Endodermal cell (in vitro differentiated cells): ENCODE measurements around the gene SMIM35. TPM values are rescaled to one million over a fixed set of nuclear protein-coding genes. Genes with fewer than 3 reads are reported as not detected.

Experiments used
- DNase-seq: peaks from one replicate; pipeline ENCODE4 v3.0.0-alpha.2; 2017
- H3K27ac ChIP-seq: 2 replicates; pipeline ENCODE4 v1.5.1; 2013; ENCODE audit warnings: mild to moderate bottlenecking, low read depth, low read length, moderate library complexity
- H3K27me3 ChIP-seq: 2 replicates; pipeline ENCODE4 v1.6.1; 2013; ENCODE audit warnings: mild to moderate bottlenecking, low read length, moderate library complexity; ENCODE audit not compliant: insufficient read depth, control insufficient read depth, poor library complexity, severe bottlenecking
- H3K36me3 ChIP-seq: 2 replicates; pipeline ENCODE4 v1.7.0; 2013; ENCODE audit warnings: mild to moderate bottlenecking, low read length, moderate library complexity; ENCODE audit not compliant: control insufficient read depth, insufficient read depth
- H3K4me1 ChIP-seq: one replicate; pipeline ENCODE4 v1.7.0; 2013; ENCODE audit warnings: low read length; ENCODE audit not compliant: control insufficient read depth, insufficient read depth
- H3K4me3 ChIP-seq: 2 replicates; pipeline ENCODE4 v1.5.1; 2013; ENCODE audit warnings: mild to moderate bottlenecking, low read length, moderate library complexity
- H3K9ac ChIP-seq: 2 replicates; pipeline ENCODE4 v1.6.1; 2013; ENCODE audit warnings: mild to moderate bottlenecking, low read length, moderate library complexity; ENCODE audit not compliant: poor library complexity, severe bottlenecking; ENCODE audit errors: extremely low read depth
- H3K9me3 ChIP-seq: 2 replicates; pipeline ENCODE4 v1.6.1; 2013; ENCODE audit warnings: mild to moderate bottlenecking, low read length, moderate library complexity; ENCODE audit not compliant: control insufficient read depth
- H3K27ac Mint-ChIP-seq: 2 replicates; pipeline ENCODE4 v1.8.0; 2020; ENCODE audit warnings: mixed read lengths
- H3K27me3 Mint-ChIP-seq: 2 replicates; pipeline ENCODE4 v1.8.0; 2021; ENCODE audit warnings: mild to moderate bottlenecking, mixed read lengths; ENCODE audit not compliant: insufficient read depth
- H3K36me3 Mint-ChIP-seq: 2 replicates; pipeline ENCODE4 v1.8.0; 2020; ENCODE audit warnings: low read depth, mixed read lengths
- H3K4me1 Mint-ChIP-seq: 2 replicates; pipeline ENCODE4 v1.8.0; 2020; ENCODE audit warnings: mixed read lengths
- H3K4me3 Mint-ChIP-seq: 2 replicates; pipeline ENCODE4 v1.8.0; 2020; ENCODE audit warnings: mild to moderate bottlenecking, moderate library complexity, mixed read lengths
- H3K9me3 Mint-ChIP-seq: 2 replicates; pipeline ENCODE4 v1.8.0; 2020; ENCODE audit warnings: mild to moderate bottlenecking, mixed read lengths
- WGBS, 2 experiments: methylation state at CpG; one replicate each; pipeline versions ENCODE4 v1.1.5 to v1.1.7; 2013; ENCODE audit warnings: missing lambda C conversion rate in 2 of 2, mixed read lengths in 1 of 2; ENCODE audit not compliant: insufficient coverage in 1 of 2, insufficient read length in 1 of 2; 5-methylcytosine and 5-hydroxymethylcytosine counted together
- total RNA-seq, 2 donors: library from RNA; stranded (reverse); fragmentation: NEBNext Ultra II Directional in 1 of 2; extraction: Animal tissue kit (Norgen Biotek cat#: 25700) in 1 of 2; gene quantifications; 2 replicates in 1 of 2; 3 replicates in 1 of 2; pipeline ENCODE4 v1.2.1, GENCODE V29; 2021
- TF ChIP-seq, protein P1 (sequence below): fragments of 200-600 bp; sonication (generic); conservative IDR thresholded peaks from 2 replicates; pipeline ENCODE4 v1.5.0; 2021; ENCODE audit warnings: antibody characterized with exemption, mild to moderate bottlenecking

The SMIM35 gene
- total RNA-seq, 2 donors from 2014 or later = not detected

GRCh38 chr11:118126082-118126838, 39.5 kb upstream of the SMIM35 start:
- no peaks in the 10 kb centered on the region for H3K27me3 Mint-ChIP-seq
- peak overlapping the region; percentile 27 for H3K27ac Mint-ChIP-seq
- H3K36me3 Mint-ChIP-seq = no peaks in the 10 kb centered on the region

GRCh38 chr11:118124929-118125535, 38.3 kb upstream of the SMIM35 start:
- Histone ChIP-seq H3K36me3 (no peaks in the 10 kb centered on the region), H3K27me3 (no peaks in the 10 kb centered on the region), H3K27ac (no peak overlapping the region), H3K4me1 (no peaks in the 10 kb centered on the region), H3K9ac (no peak overlapping the region), H3K4me3 (no peak overlapping the region), H3K9me3 (peaks cover 7% of the 10 kb centered on the region)
- H3K27me3 Mint-ChIP-seq = no peaks in the 10 kb centered on the region
- H3K4me3 Mint-ChIP-seq = no peak overlapping the region
- H3K36me3 Mint-ChIP-seq = no peaks in the 10 kb centered on the region
- TF ChIP-seq, protein P1, sequence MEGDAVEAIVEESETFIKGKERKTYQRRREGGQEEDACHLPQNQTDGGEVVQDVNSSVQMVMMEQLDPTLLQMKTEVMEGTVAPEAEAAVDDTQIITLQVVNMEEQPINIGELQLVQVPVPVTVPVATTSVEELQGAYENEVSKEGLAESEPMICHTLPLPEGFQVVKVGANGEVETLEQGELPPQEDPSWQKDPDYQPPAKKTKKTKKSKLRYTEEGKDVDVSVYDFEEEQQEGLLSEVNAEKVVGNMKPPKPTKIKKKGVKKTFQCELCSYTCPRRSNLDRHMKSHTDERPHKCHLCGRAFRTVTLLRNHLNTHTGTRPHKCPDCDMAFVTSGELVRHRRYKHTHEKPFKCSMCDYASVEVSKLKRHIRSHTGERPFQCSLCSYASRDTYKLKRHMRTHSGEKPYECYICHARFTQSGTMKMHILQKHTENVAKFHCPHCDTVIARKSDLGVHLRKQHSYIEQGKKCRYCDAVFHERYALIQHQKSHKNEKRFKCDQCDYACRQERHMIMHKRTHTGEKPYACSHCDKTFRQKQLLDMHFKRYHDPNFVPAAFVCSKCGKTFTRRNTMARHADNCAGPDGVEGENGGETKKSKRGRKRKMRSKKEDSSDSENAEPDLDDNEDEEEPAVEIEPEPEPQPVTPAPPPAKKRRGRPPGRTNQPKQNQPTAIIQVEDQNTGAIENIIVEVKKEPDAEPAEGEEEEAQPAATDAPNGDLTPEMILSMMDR = no peak
- no peak overlapping the region for H3K27ac Mint-ChIP-seq
- no peak for DNase-seq
- peaks cover 5% of the 10 kb centered on the region for H3K4me1 Mint-ChIP-seq
- 93 to 98% methylated on average over 8 of the region's 8 CpGs for WGBS, 2 experiments
- peaks cover 7% of the 10 kb centered on the region for H3K9me3 Mint-ChIP-seq

More at GRCh38 chr11:118126082-118126838, 39.5 kb upstream of the SMIM35 start:
- TF ChIP-seq, protein P1 = no peak
- Histone ChIP-seq H3K36me3 (no peaks in the 10 kb centered on the region), H3K4me3 (no peak overlapping the region), H3K27ac (no peak overlapping the region), H3K9me3 (no peaks in the 10 kb centered on the region), H3K27me3 (no peaks in the 10 kb centered on the region), H3K9ac (no peak overlapping the region), H3K4me1 (no peaks in the 10 kb centered on the region)
- 87 to 92% methylated on average over 5 to 7 of the region's 7 CpGs for WGBS, 2 experiments
- peaks cover 5% of the 10 kb centered on the region for H3K4me1 Mint-ChIP-seq
- no peak for DNase-seq
- no peak overlapping the region for H3K4me3 Mint-ChIP-seq
- no peaks in the 10 kb centered on the region for H3K9me3 Mint-ChIP-seq

DNA sequence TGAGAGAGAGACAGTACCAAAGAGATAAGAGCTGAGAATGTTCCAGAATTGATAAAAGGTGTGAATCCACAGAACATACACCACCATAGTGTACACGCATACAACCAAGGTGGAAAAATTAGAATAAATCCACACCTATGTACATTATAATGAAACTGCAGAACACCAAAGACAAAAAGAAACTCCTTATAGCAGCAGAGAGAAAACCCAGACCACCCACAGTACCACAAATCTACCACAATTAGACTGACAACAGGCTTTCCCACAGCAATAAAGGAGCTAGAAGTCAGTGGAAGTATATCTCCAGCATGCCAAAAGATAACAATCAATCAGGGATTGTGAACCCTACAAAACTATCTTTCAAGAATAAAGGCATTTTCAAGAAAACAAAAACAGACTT, 34.0 kb upstream of the SMIM35 start:
- H3K36me3 Mint-ChIP-seq = no peaks in the 10 kb centered on the region
- TF ChIP-seq, protein P1 = no peak
- H3K4me1 ChIP-seq = peaks cover 6% of the 10 kb centered on the region

More for the DNA sequence above, 34.0 kb upstream of the SMIM35 start:
- DNase-seq = no peak
- Mint-ChIP-seq H3K9me3 (peaks cover 11% of the 10 kb centered on the region), H3K4me3 (no peak overlapping the region), H3K4me1 (peaks cover 2% of the 10 kb centered on the region), H3K27ac (no peak overlapping the region), H3K27me3 (peaks cover 3% of the 10 kb centered on the region)
- Histone ChIP-seq H3K9me3 (peaks cover 17% of the 10 kb centered on the region), H3K9ac (no peak overlapping the region), H3K27ac (no peak overlapping the region), H3K27me3 (no peaks in the 10 kb centered on the region), H3K36me3 (no peaks in the 10 kb centered on the region), H3K4me3 (no peak overlapping the region)
- WGBS, 2 experiments = 100% methylated on average over 1 of the region's 1 CpG; no CpG with 5 or more reads in 1 of the 2 experiments
